Measurements from ENCODE around the gene SLAMF6. TPM values are rescaled to one million over a fixed set of nuclear protein-coding genes. Genes with fewer than 3 reads are reported as not detected.

SLAMF6 gene
- total and polyA plus RNA-seq, 10 of the 15 experiments (the other 5 are each of a cell fraction or from before 2014, with no cell fraction given), result 20.5 to 89.6 (median 36.5) TPM

DNA sequence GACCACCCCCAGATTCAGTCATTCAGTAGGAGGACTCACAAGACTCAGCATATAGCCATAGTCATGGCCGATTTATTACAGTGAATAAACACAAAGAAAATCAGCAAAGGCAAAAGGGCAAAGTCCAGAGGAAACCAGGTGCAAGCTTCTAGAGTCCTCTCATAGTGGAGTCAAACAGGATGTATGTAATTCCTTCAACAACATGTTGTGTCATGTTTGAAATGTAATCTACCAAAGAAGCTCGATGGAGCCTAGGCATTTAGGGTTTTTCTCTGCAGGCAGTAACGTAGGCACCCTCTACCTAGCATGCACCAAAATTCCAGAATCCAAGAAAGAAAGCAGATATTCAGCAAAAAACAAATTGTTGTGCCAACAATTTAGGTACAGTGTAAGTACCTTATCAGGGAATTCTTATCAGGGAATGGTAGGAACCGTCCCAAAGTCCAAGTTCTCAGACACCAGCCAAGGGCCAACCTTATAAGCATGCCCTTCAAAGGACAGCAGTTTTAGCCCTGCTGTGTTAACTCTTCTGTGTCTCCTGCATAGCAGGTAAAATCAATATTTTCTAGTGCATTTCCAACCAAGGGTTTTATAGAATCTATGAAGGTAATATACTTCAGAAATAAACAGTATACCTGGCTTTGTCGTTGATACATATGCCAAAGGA is 16.1 kb upstream of the SLAMF6 start:
- no peaks in the 10 kb centered on the region for H4K20me1 ChIP-seq (ENCODE audit: control insufficient read depth, insufficient read depth)
- no peak overlapping the region for H3K4me3 ChIP-seq
- no peaks in the 10 kb centered on the region for H3K27me3 ChIP-seq (replicated peaks in 1 of 2; ENCODE audit: control insufficient read depth in 2 of 2, insufficient read depth in 2 of 2, low read length in 1 of 2)
- DNase-seq (ENCODE audit: low read depth, low spot score) (no peak), FAIRE-seq (no peak), ATAC-seq (peak; percentile 9)
- peak overlapping the region; percentile 92 for H3K27ac ChIP-seq (ENCODE audit: control insufficient read depth, insufficient read depth)
- in situ Hi-C loops (cut with MboI), result no loop called here
- CTCF ChIA-PET, result interaction anchor here (1.0 to 19.8 kb wide), 10 partner anchors 10 to 123 kb away, joined by 3 to 355 read pairs (median 16); partner anchors contain the start of genes CD84 and SLAMF6
- no peaks in the 10 kb centered on the region for H3K36me3 ChIP-seq (ENCODE audit: control insufficient read depth in 2 of 2, insufficient read depth in 2 of 2, low read length in 1 of 2)
- no peak overlapping the region for H3K4me2 ChIP-seq (ENCODE audit: control insufficient read depth, insufficient read depth)
- no peak overlapping the region for H3K9ac ChIP-seq (ENCODE audit: control insufficient read depth, insufficient read depth, low read length)
- SMC1A ChIA-PET (ENCODE audit: uncharacterized antibody, unreplicated experiment), result interaction anchor here (0.6 to 23.5 kb wide), 14 partner anchors 10 to 109 kb away, joined by 3 to 735 read pairs (median 6); partner anchors contain the start of genes CD84 and SLAMF6
- no peaks in the 10 kb centered on the region for H3K79me2 ChIP-seq (ENCODE audit: control insufficient read depth, insufficient read depth, low read length)
- intact Hi-C loops (cut with micrococcal nuclease; ENCODE audit: unreplicated experiment), result no loop called here
- POLR2A ChIA-PET, result interaction anchor here (0.7 to 3.8 kb wide), 11 partner anchors 10 to 111 kb away, joined by 3 to 34 read pairs (median 3); partner anchors contain the start of gene SLAMF6
- peaks cover 23% of the 10 kb centered on the region for H3K4me1 ChIP-seq (ENCODE audit: control insufficient read depth, insufficient read depth, low read length)
- peaks cover 4% of the 10 kb centered on the region for H3K9me3 ChIP-seq (replicated peaks; ENCODE audit: control insufficient read depth, insufficient read depth, low read length)
- WGBS (ENCODE audit: insufficient coverage, insufficient replicate concordance, low lambda C conversion rate, missing lambda C conversion rate), result 92% methylated on average over 5 of the region's 5 CpGs
- RAD21 ChIA-PET (ENCODE audit: unreplicated experiment), result interaction anchor here (1.0 to 6.6 kb wide), 14 partner anchors 10 to 108 kb away, joined by 3 to 76 read pairs (median 10); partner anchors contain the start of gene SLAMF6
- no peak overlapping the region for H2AFZ ChIP-seq (ENCODE audit: control insufficient read depth, low read depth, low read length)
- no TSS peak for BruUV-seq (replicated peaks)
- TF ChIP-seq MLLT1 (IDR thresholded peaks at IDR 0.05) (0 out of 2 replicates have a peak, but pooled peaks have one; percentile 14), CHD2 (IDR thresholded peaks at IDR 0.05; ENCODE audit: borderline replicate concordance, low read depth, low read length) (no peak), NFXL1 (IDR thresholded peaks at IDR 0.05; ENCODE audit: borderline replicate concordance) (no peak), PRDM15 (CRISPR knock-in tag; IDR thresholded peaks at IDR 0.05) (no peak), JUNB (IDR thresholded peaks at IDR 0.05) (no peak), MTA2 (IDR thresholded peaks at IDR 0.05; ENCODE audit: low read depth) (0 out of 2 replicates have a peak, but pooled peaks have one; percentile 11), YY1 (IDR thresholded peaks at IDR 0.05; ENCODE audit: low read depth, low read length) (0 out of 2 replicates have a peak, but pooled peaks have one; percentile 12), TAF1 (IDR thresholded peaks at IDR 0.05; ENCODE audit: borderline replicate concordance, low read depth, low read length) (no peak)
- TF ChIP-seq, protein P1, sequence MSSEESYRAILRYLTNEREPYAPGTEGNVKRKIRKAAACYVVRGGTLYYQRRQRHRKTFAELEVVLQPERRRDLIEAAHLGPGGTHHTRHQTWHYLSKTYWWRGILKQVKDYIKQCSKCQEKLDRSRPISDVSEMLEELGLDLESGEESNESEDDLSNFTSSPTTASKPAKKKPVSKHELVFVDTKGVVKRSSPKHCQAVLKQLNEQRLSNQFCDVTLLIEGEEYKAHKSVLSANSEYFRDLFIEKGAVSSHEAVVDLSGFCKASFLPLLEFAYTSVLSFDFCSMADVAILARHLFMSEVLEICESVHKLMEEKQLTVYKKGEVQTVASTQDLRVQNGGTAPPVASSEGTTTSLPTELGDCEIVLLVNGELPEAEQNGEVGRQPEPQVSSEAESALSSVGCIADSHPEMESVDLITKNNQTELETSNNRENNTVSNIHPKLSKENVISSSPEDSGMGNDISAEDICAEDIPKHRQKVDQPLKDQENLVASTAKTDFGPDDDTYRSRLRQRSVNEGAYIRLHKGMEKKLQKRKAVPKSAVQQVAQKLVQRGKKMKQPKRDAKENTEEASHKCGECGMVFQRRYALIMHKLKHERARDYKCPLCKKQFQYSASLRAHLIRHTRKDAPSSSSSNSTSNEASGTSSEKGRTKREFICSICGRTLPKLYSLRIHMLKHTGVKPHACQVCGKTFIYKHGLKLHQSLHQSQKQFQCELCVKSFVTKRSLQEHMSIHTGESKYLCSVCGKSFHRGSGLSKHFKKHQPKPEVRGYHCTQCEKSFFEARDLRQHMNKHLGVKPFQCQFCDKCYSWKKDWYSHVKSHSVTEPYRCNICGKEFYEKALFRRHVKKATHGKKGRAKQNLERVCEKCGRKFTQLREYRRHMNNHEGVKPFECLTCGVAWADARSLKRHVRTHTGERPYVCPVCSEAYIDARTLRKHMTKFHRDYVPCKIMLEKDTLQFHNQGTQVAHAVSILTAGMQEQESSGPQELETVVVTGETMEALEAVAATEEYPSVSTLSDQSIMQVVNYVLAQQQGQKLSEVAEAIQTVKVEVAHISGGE (CRISPR knock-in tag; IDR thresholded peaks at IDR 0.05), result no peak
